Glomerular visceral epithelial cell (primary cell): ENCODE results near the gene MINDY2.
"Not testable (repeated sequence)": the region's sequence is repeated elsewhere in the genome, so short reads cannot be mapped to it uniquely, and the experiment has no call there.

Experiments
- DNase-seq: peaks from one replicate; pipeline ENCODE4 v3.0.0-alpha.2; 2016; ENCODE audit errors: extremely low spot score

Gene MINDY2

DNA sequence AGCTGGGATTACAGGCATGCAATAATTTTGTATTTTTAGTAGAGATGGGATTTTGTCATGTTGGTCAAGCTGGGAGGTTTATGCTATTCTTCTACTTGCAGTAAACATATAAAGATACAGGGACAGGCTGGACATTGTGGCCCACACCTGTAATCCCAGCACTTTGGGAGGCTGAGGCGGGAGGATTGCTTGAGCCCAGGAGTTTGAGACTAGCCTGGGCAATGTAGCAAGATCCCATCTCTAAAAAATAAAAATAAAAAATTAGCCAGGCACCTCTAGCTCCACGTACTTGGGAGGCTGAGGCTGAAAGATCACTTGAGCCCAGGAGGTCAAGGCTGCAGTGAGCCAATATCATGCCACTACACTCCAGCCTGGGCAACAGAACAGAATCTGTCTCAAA is 52.2 kb downstream of the MINDY2 start:
- DNase-seq, result not testable (repeated sequence)

DNA sequence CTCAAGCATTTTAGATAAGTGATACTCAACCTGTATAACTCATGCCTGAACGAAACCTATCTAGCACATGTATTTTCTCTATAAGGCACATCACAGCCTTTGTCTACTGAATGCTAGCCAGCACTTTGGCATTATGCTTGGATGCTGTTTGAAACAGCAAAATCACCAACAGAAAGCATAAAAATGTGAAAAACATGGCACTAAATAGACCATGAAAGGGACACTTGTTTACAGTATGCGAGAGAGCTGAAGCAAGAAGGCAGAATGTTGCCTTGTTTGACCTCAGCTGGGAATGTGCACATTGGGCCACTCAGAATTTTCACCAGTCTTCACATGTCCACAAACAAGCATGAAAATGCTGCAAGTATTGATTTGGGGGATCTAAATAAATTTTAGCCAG is 59.5 kb downstream of the MINDY2 start:
- DNase-seq, result no peak

DNA sequence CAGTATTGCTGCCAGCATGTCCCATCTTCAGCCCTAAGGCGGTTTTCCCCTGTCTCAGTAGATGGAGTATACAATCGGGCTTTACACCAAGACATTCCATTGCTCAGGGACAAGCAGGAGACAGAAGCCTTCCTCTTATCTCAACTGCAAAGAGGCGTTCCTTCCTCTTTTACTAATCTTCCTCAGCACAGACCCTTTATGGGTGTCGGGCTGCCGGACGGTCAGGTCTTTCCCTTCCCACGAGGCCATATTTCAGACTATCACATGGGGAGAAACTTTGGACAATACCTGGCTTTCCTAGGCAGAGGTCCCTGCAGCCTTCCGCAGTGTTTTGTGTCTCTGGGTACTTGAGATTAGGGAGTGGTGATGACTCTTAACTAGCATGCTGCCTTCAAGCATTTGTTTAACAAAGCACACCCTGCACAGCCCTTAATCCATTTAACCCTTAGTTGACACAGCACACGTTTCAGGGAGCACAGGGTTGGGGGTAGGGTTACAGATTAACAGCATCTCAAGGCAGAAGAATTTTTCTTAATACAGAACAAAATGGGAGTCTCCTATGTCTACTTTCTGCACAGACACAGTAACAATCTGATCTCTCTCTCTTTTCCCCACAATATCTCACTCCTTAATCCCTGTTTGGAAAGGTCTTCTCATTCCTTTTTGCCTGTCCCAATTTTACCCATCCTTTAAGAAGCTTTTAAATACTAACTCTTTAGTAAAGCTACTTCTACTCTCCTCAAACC is 62.8 kb downstream of the MINDY2 start:
- not testable (repeated sequence) for DNase-seq

- DNase-seq, result no peak
Measured at GRCh38 chr15:58839485-58839884, 68.4 kb downstream of the MINDY2 start.

GRCh38 chr15:58840048-58840447 is 68.9 kb downstream of the MINDY2 start:
- no peak for DNase-seq

GRCh38 chr15:58842713-58843396 is 71.8 kb downstream of the MINDY2 start:
- no peak for DNase-seq

- DNase-seq, result not testable (repeated sequence)
Measured at GRCh38 chr15:58851205-58851604, 80.1 kb downstream of the MINDY2 start.

DNA sequence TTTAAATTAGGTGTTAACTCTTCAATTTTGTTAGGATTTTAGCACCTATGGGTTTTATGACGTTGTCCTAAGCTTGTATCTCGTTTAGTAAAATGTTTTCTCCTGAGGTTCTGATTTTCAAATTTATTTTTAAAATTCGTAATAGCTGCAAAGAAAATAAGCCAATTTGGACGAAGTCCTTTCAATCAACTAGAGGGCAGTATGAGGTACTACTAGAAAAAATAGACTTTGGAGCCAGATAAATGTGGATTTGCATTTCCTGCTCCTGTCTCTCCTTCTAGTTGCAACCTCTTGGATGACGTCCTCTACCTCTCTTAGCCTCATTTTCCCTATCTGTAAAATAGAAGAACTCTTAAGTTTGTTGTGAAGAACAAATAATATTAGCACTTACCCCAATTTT is 81.2 kb downstream of the MINDY2 start:
- no peak for DNase-seq

DNA sequence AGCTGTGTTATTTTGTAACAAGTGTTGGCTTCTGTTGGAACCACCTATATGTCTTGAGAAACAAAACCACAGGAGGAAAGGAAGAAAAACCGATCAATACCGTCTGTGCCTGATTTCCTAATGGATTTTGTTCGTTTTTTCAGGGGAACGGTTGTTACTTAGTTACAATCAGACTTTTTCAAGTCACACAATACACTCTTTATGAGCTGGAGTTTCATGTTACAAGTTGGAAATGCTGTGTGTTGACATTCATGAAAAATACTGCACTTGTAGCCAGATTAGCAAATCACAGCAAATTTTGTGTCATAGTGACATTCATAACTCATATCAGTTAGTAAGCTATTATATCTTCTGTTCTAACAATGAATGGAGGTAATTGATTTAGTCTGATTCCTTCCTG is 83.5 kb downstream of the MINDY2 start:
- DNase-seq, result no peak

DNA sequence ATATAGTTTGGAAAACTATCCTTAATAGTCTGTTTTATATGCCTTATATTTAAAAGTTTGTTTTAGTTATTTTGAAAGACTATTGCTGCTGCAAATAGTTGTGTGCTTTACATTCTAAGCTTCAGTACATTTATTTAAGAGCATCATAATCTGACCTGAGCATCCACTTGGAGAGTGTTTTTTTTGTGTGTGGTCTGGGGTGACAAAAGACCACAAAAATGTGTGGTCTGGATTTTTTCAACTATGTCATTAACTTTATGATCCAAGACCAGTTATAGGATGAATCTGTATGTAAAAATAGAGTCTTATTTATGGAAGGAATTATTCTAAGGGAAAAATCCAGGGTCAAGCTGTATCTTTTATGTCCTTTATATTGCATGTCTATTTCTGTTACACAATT is 85.0 kb downstream of the MINDY2 start:
- peak; percentile 68 for DNase-seq

DNA sequence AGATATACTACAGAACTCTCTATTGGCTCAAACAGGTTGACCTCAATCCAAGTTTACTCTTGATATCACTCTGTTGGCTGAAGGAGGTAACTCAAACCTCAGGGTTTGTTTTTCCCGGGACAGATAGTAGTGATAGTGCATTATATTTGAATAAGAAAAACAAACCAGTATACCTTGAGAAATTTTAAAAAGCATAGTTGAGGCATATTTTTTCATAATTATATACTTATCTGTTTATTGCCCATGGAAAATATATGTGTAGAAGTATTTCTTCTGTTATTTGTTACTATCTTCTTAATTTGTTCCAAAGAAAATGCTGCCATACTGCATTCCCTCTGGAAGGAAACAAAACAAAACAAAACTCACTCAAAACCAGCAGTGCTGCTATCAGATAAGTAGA is 85.5 kb downstream of the MINDY2 start:
- not testable (repeated sequence) for DNase-seq

DNA sequence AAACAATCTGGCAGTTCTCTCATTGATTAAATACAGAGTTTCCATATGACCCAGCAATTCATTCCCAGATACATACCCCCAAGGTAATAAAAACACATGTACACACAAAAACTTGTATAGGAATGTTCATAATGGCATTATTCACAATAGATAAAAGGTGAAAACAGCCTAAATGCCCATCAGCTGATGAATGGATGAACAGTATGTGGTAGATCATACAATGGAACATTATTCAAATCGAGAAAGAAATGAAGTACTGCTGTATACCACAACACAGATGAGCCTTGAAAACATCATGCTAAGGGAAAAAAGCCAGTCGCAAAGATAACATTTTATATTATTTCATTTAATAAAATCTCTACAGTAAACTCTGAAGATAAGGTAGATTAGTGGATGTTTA is 91.2 kb downstream of the MINDY2 start:
- no peak for DNase-seq

- no peak for DNase-seq
Measured at GRCh38 chr15:58864602-58865424, 93.7 kb downstream of the MINDY2 start.

DNA sequence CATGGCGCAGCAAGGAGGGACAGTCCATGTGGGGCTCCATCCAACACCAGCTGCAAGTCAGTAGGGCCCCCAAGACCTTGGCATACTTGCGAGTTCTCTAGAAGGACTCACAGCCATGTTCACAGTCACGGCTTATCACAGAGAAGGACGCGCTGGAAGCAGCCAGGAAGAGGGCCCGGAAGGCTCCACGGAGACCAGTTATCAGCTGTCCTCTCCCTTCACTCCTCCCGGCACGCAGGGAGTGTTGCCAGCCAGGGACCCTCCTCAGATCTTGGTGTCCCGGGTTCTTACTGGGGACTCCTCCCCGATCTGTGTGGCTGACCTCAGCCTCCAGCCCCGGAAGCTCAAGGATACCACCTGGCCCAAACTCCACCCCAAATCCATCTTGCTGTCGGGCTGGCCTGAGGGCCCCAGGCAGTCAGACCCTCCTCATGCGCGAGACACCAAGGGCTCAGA is 94.4 kb downstream of the MINDY2 start:
- no peak for DNase-seq

GRCh38 chr15:58867926-58868325 is 96.8 kb downstream of the MINDY2 start:
- DNase-seq, result no peak

- no peak for DNase-seq
Measured at GRCh38 chr15:58870451-58870850, 99.3 kb downstream of the MINDY2 start.

DNA sequence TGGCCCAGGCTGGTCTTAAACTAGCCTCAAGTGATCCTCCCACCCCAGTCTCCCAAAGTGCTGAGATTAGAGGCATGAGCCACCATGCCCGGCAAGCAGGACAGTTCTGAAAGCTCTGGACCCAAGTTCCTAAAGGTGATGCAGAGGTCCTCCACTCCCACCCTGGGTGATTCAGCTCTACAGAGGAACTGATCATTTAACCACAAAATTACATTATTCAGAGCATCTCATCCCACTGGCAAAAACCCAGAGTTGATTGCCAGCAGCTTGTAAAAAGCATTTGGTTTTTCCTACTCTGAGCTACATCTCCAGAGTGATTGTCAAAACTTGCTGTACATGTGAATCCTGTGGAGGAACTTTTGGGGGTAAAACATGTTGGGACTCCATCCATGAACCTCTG is 102.2 kb downstream of the MINDY2 start:
- DNase-seq, result peak; percentile 35

GRCh38 chr15:58875343-58875742 is 104.2 kb downstream of the MINDY2 start:
- no peak for DNase-seq

- no peak for DNase-seq
Measured at GRCh38 chr15:58876306-58877106, 105.4 kb downstream of the MINDY2 start.

GRCh38 chr15:58877999-58878825 is 107.1 kb downstream of the MINDY2 start:
- DNase-seq, result no peak

- no peak for DNase-seq
Measured at GRCh38 chr15:58880320-58880719, 109.2 kb downstream of the MINDY2 start.
